A549 (cell line): ENCODE measurements around the gene KIAA0825. TPM values are rescaled to one million over a fixed set of nuclear protein-coding genes. Genes with fewer than 3 reads are reported as not detected.

Experiments
- ATAC-seq, 2 experiments: fragments of 200-7000 bp in 1 of 2; fragments of >200 bp in 1 of 2; cut with Nextera tagmentation in 1 of 2; cut with Tn5 transposase in 1 of 2; 3 replicates each; pipeline versions ENCODE4 v1.8.0 to v1.9.1; 2018 to 2020; ENCODE audit warnings: mild to moderate bottlenecking in 1 of 2, moderate library complexity in 1 of 2
- CTCF ChIA-PET: fragments of 300-600 bp; sonication (Branson Sonifier 250); formaldehyde crosslinking; extraction: SDS; loops from one replicate; lab custom pipeline; 2021; ENCODE audit warnings: antibody characterized with exemption, inconsistent platforms; lab: Yijun Ruan, JAX
- POLR2A ChIA-PET: fragments of 350-600 bp; formaldehyde crosslinking; extraction: SDS; loops from one replicate; lab custom pipeline; 2021; ENCODE audit warnings: antibody characterized with exemption, inconsistent platforms; lab: Yijun Ruan, JAX
- DNase-seq, 2 experiments: peaks; one replicate each; pipeline versions ENCODE4 v3.0.0 to v3.0.0-alpha.2; 2011 to 2016; ENCODE audit warnings: low read depth in 1 of 2, low spot score in 1 of 2
- FAIRE-seq: peaks from 2 replicates; lab custom pipeline; 2011; peaks lifted over from hg19 to GRCh38; lab: Jason Lieb, UNC
- H3K27ac ChIP-seq, 2 experiments: fragments of >200 bp; sonication (Bioruptor Twin); formaldehyde crosslinking; 3 replicates each; pipeline ENCODE4 v1.5.1; 2016 to 2017
- H3K4me1 ChIP-seq: fragments of >200 bp; sonication (Bioruptor Twin); formaldehyde crosslinking; 3 replicates; pipeline ENCODE4 v1.6.1; 2016
- H3K4me2 ChIP-seq: fragments of >200 bp; sonication (Bioruptor Twin); formaldehyde crosslinking; 3 replicates; pipeline ENCODE4 v1.6.1; 2016
- H3K4me3 ChIP-seq: fragments of >200 bp; sonication (Bioruptor Twin); formaldehyde crosslinking; 3 replicates; pipeline ENCODE4 v1.5.1; 2016
- H3K9me3 ChIP-seq: fragments of >200 bp; sonication (Bioruptor Twin); formaldehyde crosslinking; 3 replicates; pipeline ENCODE4 v1.6.1; 2016
- BCL3 ChIP-seq: fragments of >200 bp; sonication (Bioruptor Twin); formaldehyde crosslinking; IDR thresholded peaks from 3 replicates; pipeline ENCODE4 v1.6.1; 2016
- BHLHE40 ChIP-seq: IDR thresholded peaks from 2 replicates; pipeline ENCODE4 v1.6.1; 2012; ENCODE audit warnings: low read depth, low read length, inconsistent platforms
- CBX2 ChIP-seq: fragments of 200-600 bp; sonication (generic); IDR thresholded peaks from 2 replicates; pipeline ENCODE4 v1.6.1; 2016; ENCODE audit warnings: low read depth, mild to moderate bottlenecking, borderline replicate concordance
- EHMT2 ChIP-seq: fragments of 200-600 bp; sonication (generic); IDR thresholded peaks from 2 replicates; pipeline ENCODE4 v1.6.1; 2016; ENCODE audit warnings: antibody characterized with exemption, low read depth, mild to moderate bottlenecking, moderate library complexity
- ESRRA ChIP-seq: fragments of 150-350 bp; IDR thresholded peaks from 2 replicates; pipeline ENCODE4 v1.6.1; 2014; ENCODE audit warnings: mild to moderate bottlenecking, low read length, borderline replicate concordance
- FOXS1 ChIP-seq: fragments of 250-450 bp; sonication (Bioruptor Pico); IDR thresholded peaks from 2 replicates; pipeline ENCODE4 v1.5.0; 2020; ENCODE audit warnings: mild to moderate bottlenecking, moderate library complexity
- GATA3 ChIP-seq: IDR thresholded peaks from 2 replicates; pipeline ENCODE4 v1.6.1; 2012; ENCODE audit warnings: borderline replicate concordance
- HDAC2 ChIP-seq: fragments of 200-600 bp; sonication (generic); IDR thresholded peaks from 2 replicates; pipeline ENCODE4 v1.6.1; 2016
- HES2 ChIP-seq: fragments of >200 bp; sonication (Bioruptor Twin); formaldehyde crosslinking; IDR thresholded peaks from 2 replicates; pipeline ENCODE4 v1.6.1; 2016
- HOXB5 ChIP-seq: fragments of 250-450 bp; sonication (Bioruptor Pico); IDR thresholded peaks from 2 replicates; pipeline ENCODE4 v1.5.0; 2020; ENCODE audit warnings: mild to moderate bottlenecking, moderate library complexity
- JUN ChIP-seq, 2 experiments: fragments of >200 bp; sonication (Bioruptor Twin); formaldehyde crosslinking; IDR thresholded peaks; 2 replicates in 1 of 2; 3 replicates in 1 of 2; pipeline ENCODE4 v1.6.1; 2016 to 2017
- JUNB ChIP-seq: fragments of >200 bp; sonication (Bioruptor Twin); formaldehyde crosslinking; IDR thresholded peaks from 2 replicates; pipeline ENCODE4 v1.6.1; 2016
- KDM1A ChIP-seq: fragments of 200-600 bp; sonication (generic); IDR thresholded peaks from 2 replicates; pipeline ENCODE4 v1.6.1; 2016; ENCODE audit warnings: low read depth, mild to moderate bottlenecking
- MAFK ChIP-seq: fragments of 450-650 bp; IDR thresholded peaks from 2 replicates; pipeline ENCODE4 v1.6.1; 2014; ENCODE audit not compliant: partially characterized antibody
- MAX ChIP-seq: IDR thresholded peaks from 2 replicates; pipeline ENCODE4 v1.6.1; 2012
- MAZ ChIP-seq: fragments of 150-350 bp; IDR thresholded peaks from 2 replicates; pipeline ENCODE4 v1.6.1; 2014; ENCODE audit warnings: antibody characterized with exemption, low read depth, low read length, borderline replicate concordance
- NFE2L2 ChIP-seq: fragments of 150-350 bp; conservative IDR thresholded peaks from 2 replicates; pipeline ENCODE4 v1.6.1; 2014; ENCODE audit warnings: low read length
- NPAS2 ChIP-seq: fragments of 250-450 bp; sonication (Bioruptor Pico); IDR thresholded peaks from 2 replicates; pipeline ENCODE4 v1.8.0; 2022; ENCODE audit warnings: mild to moderate bottlenecking, moderate library complexity, borderline replicate concordance
- NR3C1 ChIP-seq: fragments of >200 bp; sonication (Bioruptor Twin); formaldehyde crosslinking; IDR thresholded peaks from 3 replicates; pipeline ENCODE4 v1.6.1; 2017
- PHF8 ChIP-seq: fragments of 200-600 bp; sonication (generic); IDR thresholded peaks from 2 replicates; pipeline ENCODE4 v1.6.1; 2016; ENCODE audit warnings: low read depth, mild to moderate bottlenecking, antibody characterized with exemption, moderate library complexity, borderline replicate concordance
- RNF2 ChIP-seq: fragments of 200-600 bp; sonication (generic); IDR thresholded peaks from 2 replicates; pipeline ENCODE4 v1.6.1; 2016; ENCODE audit warnings: low read depth, mild to moderate bottlenecking, antibody characterized with exemption, moderate library complexity, borderline replicate concordance
- SMC3 ChIP-seq: fragments of >200 bp; sonication (Bioruptor Twin); formaldehyde crosslinking; IDR thresholded peaks from 3 replicates; pipeline ENCODE4 v1.6.1; 2018; ENCODE audit warnings: inconsistent platforms
- ZC3H11A ChIP-seq: fragments of 450-650 bp; IDR thresholded peaks from 2 replicates; pipeline ENCODE4 v1.6.1; 2014; ENCODE audit warnings: antibody characterized with exemption, mild to moderate bottlenecking
- ZFP36 ChIP-seq: fragments of 450-650 bp; IDR thresholded peaks from 2 replicates; pipeline ENCODE4 v1.6.1; 2014; ENCODE audit warnings: borderline replicate concordance; ENCODE audit not compliant: partially characterized antibody
- ZNF302 ChIP-seq: fragments of 250-450 bp; sonication (Bioruptor Pico); IDR thresholded peaks from 2 replicates; pipeline ENCODE4 v1.9.0; 2021; ENCODE audit warnings: inconsistent platforms, mild to moderate bottlenecking, moderate library complexity
- ZSCAN20 ChIP-seq: fragments of 250-450 bp; sonication (Bioruptor Pico); IDR thresholded peaks from 2 replicates; pipeline ENCODE4 v1.8.0; 2022; ENCODE audit warnings: mild to moderate bottlenecking, moderate library complexity
- polyA plus RNA-seq, 4 experiments: library from polyadenylated mRNA; depleted of rRNA in 3 of 4; stranded (reverse); fragments of >200 nt; fragmentation: RNase III in 1 of 4; extraction: RNeasy Plus Mini Kit Qiagen cat#74134 plus additional on column Dnase treatment in 1 of 4; gene quantifications; 2 replicates in 3 of 4; 3 replicates in 1 of 4; pipeline ENCODE4 v1.2.3, GENCODE V29; 2011 to 2017
- TF ChIP-seq, protein P1 (sequence below): fragments of 250-450 bp; sonication (Bioruptor Pico); IDR thresholded peaks from 2 replicates; pipeline ENCODE4 v1.5.0; 2021; ENCODE audit warnings: mild to moderate bottlenecking, moderate library complexity, borderline replicate concordance
- TF ChIP-seq, protein P2 (sequence below): fragments of 450-650 bp; IDR thresholded peaks from 2 replicates; pipeline ENCODE4 v1.6.1; 2014; ENCODE audit warnings: antibody characterized with exemption
- TF ChIP-seq, protein P3 (sequence below): fragments of 150-350 bp; IDR thresholded peaks from 2 replicates; pipeline ENCODE4 v1.6.1; 2014; ENCODE audit warnings: low read depth, mild to moderate bottlenecking, low read length

The KIAA0825 gene
- polyA plus RNA-seq, 2 of the 4 experiments (the other 2 are of a cell fraction) = 0.57 to 0.80 TPM

GRCh38 chr5:94397508-94397907, 220.9 kb downstream of the KIAA0825 start:
- Histone ChIP-seq H3K4me3 (no peak overlapping the region), H3K9me3 (no peaks in the 10 kb centered on the region), H3K27ac (no peak overlapping the region), H3K4me2 (no peak overlapping the region), H3K4me1 (no peaks in the 10 kb centered on the region)
- ATAC-seq = no peak
- no peak for DNase-seq
- POLR2A ChIA-PET = no interaction called here
- TF ChIP-seq HDAC2 (no peak), SMC3 (no peak), MAFK (no peak), HES2 (no peak), ZC3H11A (no peak), NFE2L2 (no peak), MAX (no peak), EHMT2 (no peak), CBX2 (no peak), NPAS2 (CRISPR knock-in tag) (no peak), ESRRA (no peak), ZFP36 (no peak), MAZ (no peak)
- CTCF ChIA-PET = no interaction called here
- no peak for FAIRE-seq

DNA sequence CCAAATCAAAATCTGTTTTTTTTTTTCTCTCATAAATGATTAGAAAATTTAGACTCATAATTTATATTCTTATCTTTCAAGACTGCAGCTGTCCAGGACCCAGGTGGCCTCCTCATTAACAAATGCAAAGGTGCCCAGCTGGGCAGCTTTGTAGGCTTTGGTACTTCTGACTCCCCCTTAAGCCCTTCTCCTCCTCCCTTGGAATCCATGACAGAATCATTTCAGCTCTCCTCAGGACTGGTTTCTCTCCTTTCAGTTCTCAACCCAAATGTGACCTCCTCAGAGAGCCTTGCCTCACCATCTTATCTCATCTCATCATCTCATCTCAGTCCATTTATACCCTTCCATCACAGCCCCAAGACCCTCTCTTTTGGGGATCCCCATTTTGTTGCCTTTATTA, 221.7 kb downstream of the KIAA0825 start:
- DNase-seq (no peak), FAIRE-seq (no peak), ATAC-seq (no peak)
- POLR2A ChIA-PET = no interaction called here
- TF ChIP-seq JUN (IDR thresholded peaks at IDR 0.05) = no peak
- no peak for TF ChIP-seq ESRRA
- TF ChIP-seq BHLHE40 = no peak
- no peak for TF ChIP-seq BCL3
- TF ChIP-seq ZSCAN20 (CRISPR knock-in tag) = no peak
- TF ChIP-seq GATA3 = no peak
- no peak for TF ChIP-seq KDM1A
- TF ChIP-seq ZC3H11A = no peak
- TF ChIP-seq ZNF302 (CRISPR knock-in tag) = no peak
- no peak for TF ChIP-seq PHF8
- TF ChIP-seq JUNB = no peak
- TF ChIP-seq, protein P1, sequence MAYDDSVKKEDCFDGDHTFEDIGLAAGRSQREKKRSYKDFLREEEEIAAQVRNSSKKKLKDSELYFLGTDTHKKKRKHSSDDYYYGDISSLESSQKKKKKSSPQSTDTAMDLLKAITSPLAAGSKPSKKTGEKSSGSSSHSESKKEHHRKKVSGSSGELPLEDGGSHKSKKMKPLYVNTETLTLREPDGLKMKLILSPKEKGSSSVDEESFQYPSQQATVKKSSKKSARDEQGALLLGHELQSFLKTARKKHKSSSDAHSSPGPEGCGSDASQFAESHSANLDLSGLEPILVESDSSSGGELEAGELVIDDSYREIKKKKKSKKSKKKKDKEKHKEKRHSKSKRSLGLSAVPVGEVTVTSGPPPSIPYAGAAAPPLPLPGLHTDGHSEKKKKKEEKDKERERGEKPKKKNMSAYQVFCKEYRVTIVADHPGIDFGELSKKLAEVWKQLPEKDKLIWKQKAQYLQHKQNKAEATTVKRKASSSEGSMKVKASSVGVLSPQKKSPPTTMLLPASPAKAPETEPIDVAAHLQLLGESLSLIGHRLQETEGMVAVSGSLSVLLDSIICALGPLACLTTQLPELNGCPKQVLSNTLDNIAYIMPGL (CRISPR knock-in tag) = no peak
- no peak for TF ChIP-seq NR3C1
- no peak for TF ChIP-seq RNF2
- TF ChIP-seq FOXS1 = no peak
- TF ChIP-seq, protein P2, sequence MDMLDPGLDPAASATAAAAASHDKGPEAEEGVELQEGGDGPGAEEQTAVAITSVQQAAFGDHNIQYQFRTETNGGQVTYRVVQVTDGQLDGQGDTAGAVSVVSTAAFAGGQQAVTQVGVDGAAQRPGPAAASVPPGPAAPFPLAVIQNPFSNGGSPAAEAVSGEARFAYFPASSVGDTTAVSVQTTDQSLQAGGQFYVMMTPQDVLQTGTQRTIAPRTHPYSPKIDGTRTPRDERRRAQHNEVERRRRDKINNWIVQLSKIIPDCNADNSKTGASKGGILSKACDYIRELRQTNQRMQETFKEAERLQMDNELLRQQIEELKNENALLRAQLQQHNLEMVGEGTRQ = no peak
- TF ChIP-seq HOXB5 = no peak
- TF ChIP-seq, protein P3, sequence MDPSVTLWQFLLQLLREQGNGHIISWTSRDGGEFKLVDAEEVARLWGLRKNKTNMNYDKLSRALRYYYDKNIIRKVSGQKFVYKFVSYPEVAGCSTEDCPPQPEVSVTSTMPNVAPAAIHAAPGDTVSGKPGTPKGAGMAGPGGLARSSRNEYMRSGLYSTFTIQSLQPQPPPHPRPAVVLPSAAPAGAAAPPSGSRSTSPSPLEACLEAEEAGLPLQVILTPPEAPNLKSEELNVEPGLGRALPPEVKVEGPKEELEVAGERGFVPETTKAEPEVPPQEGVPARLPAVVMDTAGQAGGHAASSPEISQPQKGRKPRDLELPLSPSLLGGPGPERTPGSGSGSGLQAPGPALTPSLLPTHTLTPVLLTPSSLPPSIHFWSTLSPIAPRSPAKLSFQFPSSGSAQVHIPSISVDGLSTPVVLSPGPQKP = no peak
- Histone ChIP-seq H3K4me3 (no peak overlapping the region), H3K4me2 (no peak overlapping the region), H3K4me1 (no peaks in the 10 kb centered on the region), H3K9me3 (no peaks in the 10 kb centered on the region), H3K27ac (no peak overlapping the region)
- CTCF ChIA-PET = no interaction called here
